HG03159 (cell line): ENCODE data around the gene MALRD1.

ENCODE experiments used
- ATAC-seq: cut with Tn5 transposase; IDR thresholded peaks from one replicate; pipeline ENCODE4 v1.9.1; 2021; ENCODE audit warnings: mild to moderate bottlenecking, moderate library complexity; ENCODE audit not compliant: unreplicated experiment

MALRD1 gene

GRCh38 chr10:19629567-19629966, 581.0 kb downstream of the MALRD1 start:
- ATAC-seq = no peak

- ATAC-seq = no peak
Observed at GRCh38 chr10:19634163-19634562, 585.6 kb downstream of the MALRD1 start.

GRCh38 chr10:19638182-19638895, 589.7 kb downstream of the MALRD1 start:
- ATAC-seq = no peak

GRCh38 chr10:19638896-19639233, 590.3 kb downstream of the MALRD1 start:
- ATAC-seq = no peak

DNA sequence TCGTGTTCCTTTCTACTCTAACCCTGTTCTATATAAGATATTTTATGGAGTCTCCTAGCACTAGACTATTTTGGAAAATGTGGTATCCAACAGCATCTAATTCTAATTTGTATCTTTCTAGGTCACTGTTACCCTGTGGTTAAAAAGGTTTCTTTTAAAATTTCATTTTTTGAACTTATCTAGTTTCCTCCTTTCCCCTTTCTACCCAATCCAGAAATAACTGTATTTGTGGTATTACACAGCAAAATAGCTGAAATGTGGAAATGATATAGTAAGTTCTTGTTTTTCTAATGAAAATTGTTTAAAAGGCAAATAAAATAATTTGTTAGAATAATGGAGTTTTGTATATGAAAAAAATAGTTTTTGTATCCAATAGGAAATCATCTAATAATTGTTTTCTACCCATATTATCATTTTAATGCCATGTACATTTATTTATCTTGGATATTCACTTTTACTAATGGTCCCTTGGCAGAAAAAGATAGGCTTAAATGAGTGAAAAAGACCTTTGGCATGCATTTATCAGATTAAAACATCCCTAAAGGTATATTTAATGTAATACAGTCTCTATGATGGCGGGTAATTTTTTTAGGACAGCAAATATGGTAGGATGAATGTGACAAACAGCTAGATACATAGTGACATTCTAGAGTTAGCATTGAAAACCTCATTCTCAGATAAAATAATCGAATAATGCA, 592.1 kb downstream of the MALRD1 start:
- ATAC-seq = no peak

DNA sequence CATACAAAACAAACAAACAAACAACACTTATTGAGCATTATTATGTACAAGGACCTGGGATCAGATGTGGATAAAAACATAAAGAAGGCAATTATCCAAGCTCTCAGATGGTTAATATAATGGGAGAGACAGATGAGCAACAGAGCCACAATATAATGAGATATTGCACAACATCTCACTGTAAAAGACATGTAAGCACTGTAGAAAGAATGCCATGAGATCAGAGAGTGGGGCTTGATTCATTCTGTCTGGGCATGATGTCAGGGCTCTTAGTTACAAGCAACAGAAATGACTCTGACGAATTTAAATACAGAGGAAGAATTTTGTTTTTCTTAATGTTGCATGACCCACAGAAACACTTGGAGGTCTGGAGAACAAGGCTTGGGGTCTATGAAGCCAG, 602.9 kb downstream of the MALRD1 start:
- ATAC-seq = no peak

- no peak for ATAC-seq
Observed at GRCh38 chr10:19652750-19653149, 604.1 kb downstream of the MALRD1 start.

DNA sequence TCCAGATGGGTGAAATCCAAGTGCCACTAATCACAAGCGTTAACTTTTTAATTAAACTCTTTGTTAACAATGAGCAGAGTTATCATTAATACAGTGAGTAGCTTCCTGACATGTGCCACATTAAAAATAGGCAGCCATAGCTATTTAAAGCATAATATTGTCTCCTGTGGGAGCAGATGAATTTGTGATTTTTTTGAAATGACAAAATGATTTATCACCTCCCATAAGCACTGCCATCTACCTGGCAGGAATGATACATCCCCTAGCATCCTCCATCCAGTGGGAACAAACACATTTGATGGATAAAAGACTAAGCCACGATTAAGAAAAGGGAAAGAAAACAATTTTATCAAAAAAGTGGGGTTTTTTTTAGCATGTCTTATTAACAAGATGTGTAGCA, 605.3 kb downstream of the MALRD1 start:
- ATAC-seq = no peak

DNA sequence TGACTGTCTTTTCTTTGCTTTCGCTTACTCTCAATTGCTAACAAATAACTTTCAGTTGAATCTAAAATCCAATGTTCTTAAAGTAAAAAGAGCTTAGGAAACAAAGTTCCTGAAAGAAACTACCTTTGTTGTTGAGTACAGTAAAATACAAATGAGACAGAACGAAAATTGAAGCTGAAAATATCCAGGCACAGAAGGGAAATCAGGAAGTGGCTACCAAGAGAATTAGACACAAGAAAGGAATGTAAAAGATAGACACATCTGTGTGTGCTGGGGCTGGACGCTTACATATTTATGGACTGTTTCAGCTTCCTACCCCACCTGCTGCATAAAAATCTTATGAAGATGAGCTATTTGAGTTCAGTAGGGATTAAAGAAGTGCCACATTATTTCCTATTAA, 606.0 kb downstream of the MALRD1 start:
- no peak for ATAC-seq

- no peak for ATAC-seq
Observed at GRCh38 chr10:19656420-19657042, 607.9 kb downstream of the MALRD1 start.

DNA sequence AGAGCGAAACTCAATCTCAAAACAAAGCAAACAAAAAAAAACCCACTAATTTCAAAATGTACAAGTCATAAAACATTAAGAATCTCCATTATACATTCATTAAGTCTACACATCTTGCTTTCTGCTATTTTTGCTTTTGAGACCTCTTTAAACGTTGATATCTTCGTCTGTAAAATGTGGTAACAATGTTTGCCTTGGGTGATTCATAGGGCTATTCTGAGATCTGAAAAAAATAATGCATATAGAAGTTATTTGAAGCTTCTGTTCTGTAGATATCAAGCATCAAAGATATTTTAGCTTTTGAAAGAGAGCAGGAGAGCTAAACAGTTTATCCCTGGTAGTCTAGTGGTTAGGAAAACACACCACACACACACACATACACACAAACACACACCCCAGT, 609.5 kb downstream of the MALRD1 start:
- no peak for ATAC-seq

DNA sequence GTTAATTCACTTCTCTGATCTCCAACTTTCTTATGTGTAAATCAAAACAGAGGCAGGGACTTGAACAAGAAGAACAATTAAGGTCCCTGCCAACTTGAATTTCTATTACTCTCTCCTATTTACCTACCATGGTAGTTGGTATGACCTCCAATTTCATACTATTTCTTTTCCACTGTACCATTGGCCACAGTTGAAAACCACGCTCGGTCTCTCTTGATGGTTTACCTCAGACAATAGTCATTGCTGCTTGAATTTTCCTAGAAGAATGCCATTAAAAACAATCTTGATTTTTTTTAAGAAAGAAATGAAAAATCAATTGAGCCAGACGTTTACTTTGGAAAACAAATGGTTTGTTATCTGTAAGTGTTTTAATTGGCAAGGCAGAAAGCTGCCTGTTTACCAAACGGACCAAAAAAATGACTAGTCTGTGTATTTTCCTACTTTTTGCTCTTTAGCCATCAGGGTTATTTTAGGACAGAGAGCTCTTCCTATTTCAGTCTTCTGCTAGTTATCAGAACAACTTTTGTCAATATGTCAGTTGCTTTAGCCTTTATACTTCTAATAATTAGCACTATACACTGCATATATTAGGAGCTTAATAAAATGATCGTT, 610.1 kb downstream of the MALRD1 start:
- ATAC-seq = no peak

GRCh38 chr10:19659920-19660655, 611.5 kb downstream of the MALRD1 start:
- ATAC-seq = no peak

GRCh38 chr10:19663344-19663743, 614.7 kb downstream of the MALRD1 start:
- ATAC-seq = no peak

GRCh38 chr10:19668116-19668515, 619.5 kb downstream of the MALRD1 start:
- no peak for ATAC-seq

DNA sequence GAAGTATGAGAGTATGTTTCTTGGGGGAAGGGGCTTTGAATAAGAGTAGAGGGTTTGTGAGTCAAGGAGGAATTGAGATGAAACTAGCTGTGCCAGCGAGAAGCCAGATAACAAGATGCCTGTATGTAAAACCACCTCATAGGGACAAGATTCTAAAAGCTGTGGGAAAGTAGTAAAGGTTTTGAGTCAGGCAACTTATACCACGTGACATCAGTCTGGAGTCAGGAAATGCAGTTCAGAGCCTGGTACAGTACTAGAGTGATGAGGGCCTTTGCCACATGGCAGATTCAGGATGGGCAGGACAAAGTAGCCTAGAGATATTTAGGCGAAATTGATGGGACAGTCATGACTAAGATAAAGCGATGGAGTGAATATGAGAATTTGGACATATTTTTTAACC, 627.5 kb downstream of the MALRD1 start:
- ATAC-seq = no peak

- no peak for ATAC-seq
Observed at GRCh38 chr10:19683356-19683755, 634.8 kb downstream of the MALRD1 start.

- ATAC-seq = no peak
Observed at GRCh38 chr10:19683960-19684359, 635.4 kb downstream of the MALRD1 start.

DNA sequence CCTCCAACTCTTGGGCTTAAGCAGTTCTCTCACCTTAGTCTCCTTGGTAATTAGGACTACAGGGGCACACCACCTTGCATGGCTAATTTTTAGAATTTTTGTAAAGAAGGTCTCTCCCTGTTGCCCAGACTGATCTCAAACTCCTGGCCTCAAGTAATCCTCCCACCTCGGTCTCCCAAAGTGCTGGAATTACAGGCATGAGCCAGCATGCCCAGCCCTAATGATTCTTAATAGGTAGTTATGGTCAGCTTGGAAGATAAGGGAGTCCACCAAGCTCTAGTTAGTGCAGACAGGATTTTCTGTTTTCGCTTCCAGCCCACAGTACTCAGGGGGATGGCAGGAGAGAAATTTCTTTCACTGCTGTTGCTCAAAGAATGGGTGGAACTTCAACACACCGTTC, 639.7 kb downstream of the MALRD1 start:
- no peak for ATAC-seq

DNA sequence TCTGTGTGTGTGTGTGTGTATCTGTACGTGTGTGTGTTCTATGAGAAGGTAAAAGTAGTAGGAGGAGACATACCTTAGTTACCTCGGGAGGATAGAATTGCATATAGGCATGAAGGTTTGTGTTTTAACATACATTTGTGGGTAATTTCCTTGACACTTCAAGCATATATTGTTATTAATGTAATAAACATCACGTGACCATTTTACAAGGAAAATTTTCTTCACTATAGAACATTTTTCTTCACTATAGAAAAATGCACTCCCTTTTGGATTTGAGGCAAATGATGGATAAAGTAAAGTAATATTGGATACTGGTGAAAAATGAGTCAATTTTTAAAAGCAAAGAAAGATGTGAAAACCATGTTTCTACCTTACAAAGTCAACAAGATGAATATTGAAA, 640.6 kb downstream of the MALRD1 start:
- no peak for ATAC-seq

DNA sequence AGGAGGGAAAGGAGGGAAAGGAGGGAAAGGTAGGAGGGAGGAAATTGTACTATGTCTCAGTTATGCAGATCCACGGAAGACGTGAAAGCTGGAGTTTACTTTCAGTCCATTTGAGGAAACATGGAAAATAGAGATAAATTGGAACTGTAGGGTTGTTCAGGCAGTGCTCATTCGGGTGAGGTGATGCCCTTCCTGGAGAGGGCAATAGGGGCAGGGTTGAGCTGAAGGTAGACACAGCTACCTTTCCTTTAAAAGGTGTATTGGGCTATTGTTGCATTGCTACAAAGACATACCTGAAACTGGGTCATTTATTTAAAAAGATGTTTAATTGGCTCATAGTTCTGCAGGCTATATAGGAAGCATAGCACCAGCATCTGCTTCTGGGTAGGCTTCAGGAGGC, 650.7 kb downstream of the MALRD1 start:
- no peak for ATAC-seq
